ENCODE results near the gene UQCR10. TPM values are rescaled to one million over a fixed set of nuclear protein-coding genes. Genes with fewer than 3 reads are reported as not detected.

Gene UQCR10
- total and polyA plus RNA-seq, 2 donors: 154 to 157 TPM

DNA sequence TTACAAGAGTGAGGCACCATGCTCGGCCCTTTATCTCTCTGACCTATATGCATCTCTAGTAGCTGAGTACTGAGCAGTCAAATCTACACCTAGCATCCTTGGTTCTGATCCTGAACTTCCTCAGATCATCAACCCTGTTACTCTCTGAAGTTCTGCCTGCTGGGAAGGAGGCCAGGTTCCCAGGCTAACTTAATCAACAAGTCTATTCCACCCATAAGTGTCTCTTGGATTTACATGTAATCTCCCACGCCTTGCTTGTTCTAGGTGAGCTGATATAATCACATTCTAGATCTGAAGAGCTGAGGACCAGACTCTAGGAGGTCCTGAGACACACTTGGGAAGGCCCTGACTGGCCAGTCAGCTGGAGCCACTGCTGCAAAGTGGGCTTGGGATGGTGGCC is 25.2 kb upstream of the UQCR10 start:
- peaks cover 27 to 45% of the 10 kb centered on the region in 2 donors for H3K36me3 ChIP-seq (ENCODE audit: control insufficient read depth in 2 of 2, insufficient read depth in 2 of 2, low read length in 1 of 2)
- H3K9me3 ChIP-seq (ENCODE audit: control insufficient read depth in 2 of 2, insufficient read depth in 1 of 2, low read length in 1 of 2): no peaks in the 10 kb centered on the region
- H3K4me3 ChIP-seq (ENCODE audit: low read length in 2 of 2): no peak overlapping the region
- no peaks in the 10 kb centered on the region for H3K27me3 ChIP-seq (ENCODE audit: control insufficient read depth in 2 of 2, insufficient read depth in 1 of 2, low read length in 1 of 2)
- peaks cover 9 to 22% of the 10 kb centered on the region in 2 donors for H3K4me1 ChIP-seq (ENCODE audit: control insufficient read depth in 2 of 2, insufficient read depth in 2 of 2, low read length in 2 of 2)
- peak overlapping the region in 1 of 2 donors; percentile 78 for H3K27ac ChIP-seq (ENCODE audit: low read depth in 1 of 2, low read length in 1 of 2)
- 98% methylated on average over 2 of the region's 2 CpGs for WGBS
- DNase-seq (ENCODE audit: low read depth in 6 of 9, low spot score in 9 of 9): no peak

DNA sequence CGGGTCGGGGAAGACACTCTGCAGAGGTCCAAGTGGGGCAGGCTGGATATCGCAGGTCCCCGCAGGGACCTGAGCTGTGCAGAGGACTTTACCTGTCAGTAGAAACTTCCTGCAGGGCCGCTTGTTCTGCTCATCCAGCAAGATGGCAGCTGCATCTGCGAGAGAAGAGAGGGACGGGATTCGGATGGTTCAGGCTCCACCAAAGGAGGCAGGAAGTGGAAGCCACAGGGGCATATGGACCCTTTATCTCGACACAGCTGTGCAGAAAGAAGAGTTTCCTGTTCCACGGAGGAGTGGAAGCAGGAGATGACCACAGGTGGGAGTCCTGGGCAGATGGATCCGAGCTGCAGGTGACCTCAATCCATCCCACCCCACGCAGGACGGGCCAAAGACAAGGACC is 24.8 kb upstream of the UQCR10 start:
- Histone ChIP-seq H3K4me3 (ENCODE audit: low read length in 2 of 2) (no peak overlapping the region), H3K27ac (ENCODE audit: low read depth in 1 of 2, low read length in 1 of 2) (peak overlapping the region; percentile 61 to 78), H3K27me3 (ENCODE audit: control insufficient read depth in 2 of 2, insufficient read depth in 1 of 2, low read length in 1 of 2) (no peaks in the 10 kb centered on the region), H3K4me1 (ENCODE audit: control insufficient read depth in 2 of 2, insufficient read depth in 2 of 2, low read length in 2 of 2) (peaks cover 9 to 22% of the 10 kb centered on the region in 2 donors), H3K9me3 (ENCODE audit: control insufficient read depth in 2 of 2, insufficient read depth in 1 of 2, low read length in 1 of 2) (no peaks in the 10 kb centered on the region), H3K36me3 (ENCODE audit: control insufficient read depth in 2 of 2, insufficient read depth in 2 of 2, low read length in 1 of 2) (peaks cover 27 to 47% of the 10 kb centered on the region in 2 donors)
- DNase-seq (ENCODE audit: low read depth in 6 of 9, low spot score in 9 of 9): peak in 7 of 9 donors; percentile 16 to 74 (median 34)
- WGBS: 25% methylated on average over 13 of the region's 13 CpGs

DNA sequence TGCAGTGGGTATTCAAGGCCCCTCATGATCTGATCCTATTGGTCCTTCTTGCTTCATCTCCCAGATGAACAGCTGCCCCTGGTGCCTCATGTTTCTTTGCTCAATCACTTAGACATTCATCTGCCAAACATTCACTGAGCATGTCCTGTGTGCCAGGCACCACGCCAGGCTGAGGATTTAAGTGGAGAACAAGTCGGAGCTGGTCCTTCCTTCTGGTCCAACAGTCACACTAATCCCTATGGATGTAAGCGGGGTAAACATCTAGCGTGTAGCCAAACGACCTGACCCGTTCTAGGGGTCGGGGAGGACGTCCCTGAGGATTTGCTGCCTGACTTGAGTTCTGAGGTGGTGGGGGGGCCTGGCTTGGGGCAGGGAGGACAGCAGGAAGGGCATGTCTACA is 22.3 kb upstream of the UQCR10 start:
- peak in 1 of 9 donors; percentile 16 for DNase-seq (ENCODE audit: low read depth in 6 of 9, low spot score in 9 of 9)
- H3K4me1 ChIP-seq (ENCODE audit: control insufficient read depth in 2 of 2, insufficient read depth in 2 of 2, low read length in 2 of 2): peaks cover 9 to 22% of the 10 kb centered on the region in 2 donors
- peaks cover 22 to 40% of the 10 kb centered on the region in 2 donors for H3K36me3 ChIP-seq (ENCODE audit: control insufficient read depth in 2 of 2, insufficient read depth in 2 of 2, low read length in 1 of 2)
- WGBS: 96% methylated on average over 8 of the region's 8 CpGs
- H3K9me3 ChIP-seq (ENCODE audit: control insufficient read depth in 2 of 2, insufficient read depth in 1 of 2, low read length in 1 of 2): no peaks in the 10 kb centered on the region
- no peak overlapping the region for H3K27ac ChIP-seq (ENCODE audit: low read depth in 1 of 2, low read length in 1 of 2)
- no peak overlapping the region for H3K4me3 ChIP-seq (ENCODE audit: low read length in 2 of 2)
- H3K27me3 ChIP-seq (ENCODE audit: control insufficient read depth in 2 of 2, insufficient read depth in 1 of 2, low read length in 1 of 2): no peaks in the 10 kb centered on the region

DNA sequence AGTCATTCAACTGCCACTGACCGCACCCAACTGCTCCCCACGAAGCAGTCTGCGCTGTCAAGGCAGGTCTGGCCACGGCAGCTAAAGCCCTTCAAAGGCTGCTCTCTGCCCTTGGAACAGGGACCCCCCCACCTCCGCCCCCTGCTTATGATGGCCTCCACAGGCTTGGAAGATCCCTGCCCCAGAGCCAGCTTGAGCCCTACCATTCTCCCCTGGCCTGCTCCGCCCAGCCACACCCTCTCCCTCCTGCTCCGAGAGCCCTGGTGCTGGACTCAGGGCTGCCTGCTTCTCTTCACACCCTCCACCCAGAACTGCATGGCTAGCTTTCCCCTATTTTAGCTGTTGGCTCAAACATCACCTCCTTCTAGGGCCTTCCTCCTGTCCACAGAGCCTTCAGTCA is 19.3 kb upstream of the UQCR10 start:
- Histone ChIP-seq H3K4me1 (ENCODE audit: control insufficient read depth in 2 of 2, insufficient read depth in 2 of 2, low read length in 2 of 2) (peaks cover 0 to 14% of the 10 kb centered on the region in 2 donors), H3K27ac (ENCODE audit: low read depth in 1 of 2, low read length in 1 of 2) (no peak overlapping the region), H3K4me3 (ENCODE audit: low read length in 2 of 2) (no peak overlapping the region), H3K27me3 (ENCODE audit: control insufficient read depth in 2 of 2, insufficient read depth in 1 of 2, low read length in 1 of 2) (no peaks in the 10 kb centered on the region), H3K36me3 (ENCODE audit: control insufficient read depth in 2 of 2, insufficient read depth in 2 of 2, low read length in 1 of 2) (peaks cover 10 to 27% of the 10 kb centered on the region in 2 donors), H3K9me3 (ENCODE audit: control insufficient read depth in 2 of 2, insufficient read depth in 1 of 2, low read length in 1 of 2) (no peaks in the 10 kb centered on the region)
- DNase-seq (ENCODE audit: low read depth in 6 of 9, low spot score in 9 of 9): no peak
- WGBS: 96% methylated on average over 7 of the region's 7 CpGs

DNA sequence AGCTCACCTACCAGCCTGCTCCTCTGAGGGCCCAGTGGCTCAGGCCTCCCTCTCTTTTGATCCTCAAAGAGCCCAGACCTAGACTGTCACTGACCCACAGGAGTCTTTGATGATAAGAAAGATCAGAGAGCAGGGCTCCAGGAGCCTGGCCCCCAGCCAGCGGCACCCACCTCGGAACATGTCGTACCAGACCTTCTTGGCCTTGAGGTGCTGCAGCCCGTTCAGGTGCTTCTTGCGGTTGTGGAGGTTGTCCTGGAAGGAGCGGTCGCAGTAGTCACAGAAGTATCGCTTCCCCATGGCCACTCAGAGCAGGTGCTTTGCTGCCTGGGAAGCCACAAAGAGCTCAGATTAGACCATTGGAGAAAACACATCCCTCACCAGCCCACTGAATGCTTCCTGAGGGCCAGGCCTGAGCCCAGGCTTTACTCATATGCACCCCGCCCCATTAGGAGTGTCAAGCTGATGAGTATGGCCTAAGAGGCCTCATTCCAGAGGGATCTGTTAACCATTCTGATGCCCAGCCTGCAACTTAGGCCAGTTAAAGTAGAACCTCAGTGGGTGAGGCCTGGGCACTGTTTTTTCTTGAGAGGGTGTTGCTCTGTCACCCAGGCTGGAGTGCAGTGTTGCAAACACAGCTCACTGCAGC is 18.8 kb upstream of the UQCR10 start:
- Histone ChIP-seq H3K4me3 (ENCODE audit: low read length in 2 of 2) (no peak overlapping the region), H3K9me3 (ENCODE audit: control insufficient read depth in 2 of 2, insufficient read depth in 1 of 2, low read length in 1 of 2) (no peaks in the 10 kb centered on the region), H3K4me1 (ENCODE audit: control insufficient read depth in 2 of 2, insufficient read depth in 2 of 2, low read length in 2 of 2) (peaks cover 0 to 10% of the 10 kb centered on the region in 2 donors), H3K27me3 (ENCODE audit: control insufficient read depth in 2 of 2, insufficient read depth in 1 of 2, low read length in 1 of 2) (no peaks in the 10 kb centered on the region), H3K36me3 (ENCODE audit: control insufficient read depth in 2 of 2, insufficient read depth in 2 of 2, low read length in 1 of 2) (peaks cover 10 to 27% of the 10 kb centered on the region in 2 donors), H3K27ac (ENCODE audit: low read depth in 1 of 2, low read length in 1 of 2) (no peak overlapping the region)
- WGBS: 97% methylated on average over 9 of the region's 9 CpGs
- no peak for DNase-seq (ENCODE audit: low read depth in 6 of 9, low spot score in 9 of 9)

DNA sequence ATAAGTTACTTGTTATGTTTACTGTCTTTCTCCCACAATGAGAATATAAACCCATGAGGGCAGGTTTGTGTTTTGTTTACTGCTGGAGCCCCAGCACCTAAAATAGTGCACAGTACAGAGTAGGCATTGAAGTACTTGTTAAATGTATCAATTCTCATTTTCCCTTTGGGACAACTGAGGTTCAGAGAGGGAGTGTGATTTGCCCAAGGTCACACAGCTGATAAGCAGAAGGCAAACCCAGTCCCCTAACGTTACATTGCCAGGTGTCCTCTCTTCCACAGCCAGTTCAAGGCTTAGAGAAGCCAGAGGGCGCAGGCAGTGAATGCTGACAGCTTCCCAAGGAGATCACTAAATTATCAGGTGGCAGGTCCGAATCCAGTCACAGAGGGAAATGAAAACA is 17.1 kb upstream of the UQCR10 start:
- no peak overlapping the region for H3K27ac ChIP-seq (ENCODE audit: low read depth in 1 of 2, low read length in 1 of 2)
- no peak overlapping the region for H3K4me3 ChIP-seq (ENCODE audit: low read length in 2 of 2)

DNA sequence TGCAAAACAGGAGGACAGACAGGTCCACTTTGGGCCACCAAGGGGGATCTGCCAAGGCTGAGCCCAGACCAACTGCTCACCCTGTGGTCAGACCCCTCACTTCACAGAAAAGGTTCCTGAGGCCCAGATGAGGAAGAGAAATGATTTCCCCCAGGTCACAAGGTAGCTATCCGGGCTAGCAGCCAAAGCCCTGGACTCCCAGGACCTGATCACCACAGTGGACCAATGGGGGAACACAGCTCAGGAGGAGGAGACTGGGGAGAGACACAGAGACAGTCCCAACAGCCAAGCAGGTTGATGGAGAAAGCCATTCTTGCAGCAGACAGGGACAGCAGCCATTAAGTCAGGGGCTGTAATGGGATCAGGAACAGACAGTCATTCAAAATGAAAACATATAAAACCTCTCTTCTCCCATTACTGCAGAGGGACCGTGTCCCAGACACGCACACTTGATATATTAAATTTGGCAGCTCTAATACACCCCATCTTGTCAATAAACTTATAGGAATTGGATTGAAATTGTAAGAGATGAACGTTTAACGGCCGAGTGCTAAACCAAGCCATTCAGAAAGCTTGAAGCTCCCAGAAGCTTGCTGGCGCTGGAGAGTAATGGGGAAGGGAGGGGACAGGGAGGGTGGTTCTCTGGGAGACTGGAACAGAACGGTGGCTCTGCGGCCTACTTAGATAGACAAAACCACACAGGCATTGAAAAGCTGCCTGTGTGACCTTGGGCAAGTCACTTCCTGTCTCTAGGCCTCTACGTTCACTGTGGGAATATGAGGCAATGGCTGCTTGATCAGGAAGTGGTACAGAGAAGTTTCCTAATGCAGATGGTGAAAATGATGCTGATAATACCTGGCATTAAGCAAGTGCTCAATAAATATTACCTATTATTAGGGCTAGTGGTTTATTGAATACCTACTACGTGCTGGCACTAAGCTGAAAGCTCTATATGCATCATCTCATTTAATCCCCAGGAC is 16.3 kb upstream of the UQCR10 start:
- Histone ChIP-seq H3K9me3 (ENCODE audit: control insufficient read depth in 2 of 2, insufficient read depth in 1 of 2, low read length in 1 of 2) (no peaks in the 10 kb centered on the region), H3K4me3 (ENCODE audit: low read length in 2 of 2) (no peak overlapping the region), H3K36me3 (ENCODE audit: control insufficient read depth in 2 of 2, insufficient read depth in 2 of 2, low read length in 1 of 2) (peaks cover 10 to 28% of the 10 kb centered on the region in 2 donors), H3K4me1 (ENCODE audit: control insufficient read depth in 2 of 2, insufficient read depth in 2 of 2, low read length in 2 of 2) (peaks cover 0 to 9% of the 10 kb centered on the region in 2 donors), H3K27ac (ENCODE audit: low read depth in 1 of 2, low read length in 1 of 2) (no peak overlapping the region), H3K27me3 (ENCODE audit: control insufficient read depth in 2 of 2, insufficient read depth in 1 of 2, low read length in 1 of 2) (no peaks in the 10 kb centered on the region)
- WGBS: 83% methylated on average over 11 of the region's 11 CpGs
- peak in 2 of 9 donors; percentile 19 to 42 for DNase-seq (ENCODE audit: low read depth in 6 of 9, low spot score in 9 of 9)

More for the DNA sequence above, 17.1 kb upstream of the UQCR10 start:
- peaks cover 0 to 10% of the 10 kb centered on the region in 2 donors for H3K4me1 ChIP-seq (ENCODE audit: control insufficient read depth in 2 of 2, insufficient read depth in 2 of 2, low read length in 2 of 2)
- peaks cover 10 to 34% of the 10 kb centered on the region in 2 donors for H3K36me3 ChIP-seq (ENCODE audit: control insufficient read depth in 2 of 2, insufficient read depth in 2 of 2, low read length in 1 of 2)
- H3K9me3 ChIP-seq (ENCODE audit: control insufficient read depth in 2 of 2, insufficient read depth in 1 of 2, low read length in 1 of 2): no peaks in the 10 kb centered on the region
- 99% methylated on average over 3 of the region's 3 CpGs for WGBS
- no peaks in the 10 kb centered on the region for H3K27me3 ChIP-seq (ENCODE audit: control insufficient read depth in 2 of 2, insufficient read depth in 1 of 2, low read length in 1 of 2)
- DNase-seq (ENCODE audit: low read depth in 6 of 9, low spot score in 9 of 9): no peak

DNA sequence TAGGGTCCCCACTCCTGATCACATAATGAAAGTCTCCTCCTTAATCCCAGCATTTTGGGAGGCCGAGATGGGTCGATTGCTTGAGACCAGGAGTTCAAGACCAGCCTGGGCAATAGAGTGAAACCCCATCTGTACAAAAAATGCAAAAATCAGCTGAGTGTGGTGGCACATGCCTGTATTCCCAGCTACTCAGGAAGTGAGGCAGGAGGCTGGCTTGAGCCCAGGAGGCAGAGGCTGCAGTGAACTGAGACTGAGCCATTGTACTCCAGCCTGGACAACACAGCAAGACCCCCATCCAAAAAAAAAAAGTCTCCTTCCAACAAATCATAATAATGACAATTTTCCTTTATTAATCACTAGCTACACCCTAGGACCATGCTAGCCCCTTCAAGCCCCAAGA is 15.5 kb upstream of the UQCR10 start:
- peaks cover 0 to 9% of the 10 kb centered on the region in 2 donors for H3K4me1 ChIP-seq (ENCODE audit: control insufficient read depth in 2 of 2, insufficient read depth in 2 of 2, low read length in 2 of 2)
- H3K9me3 ChIP-seq (ENCODE audit: control insufficient read depth in 2 of 2, insufficient read depth in 1 of 2, low read length in 1 of 2): no peaks in the 10 kb centered on the region
- H3K27me3 ChIP-seq (ENCODE audit: control insufficient read depth in 2 of 2, insufficient read depth in 1 of 2, low read length in 1 of 2): no peaks in the 10 kb centered on the region
- no peak for DNase-seq (ENCODE audit: low read depth in 6 of 9, low spot score in 9 of 9)
- WGBS: 98% methylated on average over 2 of the region's 2 CpGs
- peaks cover 10 to 25% of the 10 kb centered on the region in 2 donors for H3K36me3 ChIP-seq (ENCODE audit: control insufficient read depth in 2 of 2, insufficient read depth in 2 of 2, low read length in 1 of 2)
- no peak overlapping the region for H3K4me3 ChIP-seq (ENCODE audit: low read length in 2 of 2)
- no peak overlapping the region for H3K27ac ChIP-seq (ENCODE audit: low read depth in 1 of 2, low read length in 1 of 2)

Measured in thymus (tissue), 11 donors.